NOMO-1 (cell line): ENCODE measurements around the gene RAPGEF5.

ENCODE experiments used
- DNase-seq, 2 experiments: peaks; one replicate each; lab custom pipeline; 2025; ENCODE audit not compliant: unreplicated experiment in 2 of 2; lab: John Stamatoyannopoulos, UW

RAPGEF5 gene

GRCh38 chr7:22356701-22357310 lies at the start of gene RAPGEF5:
Gene RAPGEF5, minus strand, starts transcription at chr7:22357154. Its CDS starts 94 bp downstream, at chr7:22357060.
- no peak for DNase-seq

GRCh38 chr7:22406715-22407114 lies 49.8 kb upstream of the RAPGEF5 start:
- DNase-seq = no peak

GRCh38 chr7:22404421-22405023 lies 47.6 kb upstream of the RAPGEF5 start:
- DNase-seq = no peak

GRCh38 chr7:22403344-22403743 lies 46.4 kb upstream of the RAPGEF5 start:
- no peak for DNase-seq

GRCh38 chr7:22402250-22402649 lies 45.3 kb upstream of the RAPGEF5 start:
- DNase-seq = no peak

- no peak for DNase-seq
Measured at GRCh38 chr7:22400936-22401553, 44.1 kb upstream of the RAPGEF5 start.

GRCh38 chr7:22400150-22400814 lies 43.3 kb upstream of the RAPGEF5 start:
- DNase-seq = no peak

GRCh38 chr7:22399546-22399945 lies 42.6 kb upstream of the RAPGEF5 start:
- no peak for DNase-seq

- DNase-seq = no peak
Measured at GRCh38 chr7:22399091-22399490, 42.1 kb upstream of the RAPGEF5 start.

GRCh38 chr7:22397981-22398380 lies 41.0 kb upstream of the RAPGEF5 start:
- DNase-seq = no peak

- no peak for DNase-seq
Measured at GRCh38 chr7:22395222-22395621, 38.3 kb upstream of the RAPGEF5 start.

GRCh38 chr7:22394739-22395138 lies 37.8 kb upstream of the RAPGEF5 start:
- DNase-seq = no peak

- no peak for DNase-seq
Measured at GRCh38 chr7:22393913-22394729, 37.2 kb upstream of the RAPGEF5 start.

- DNase-seq = no peak
Measured at GRCh38 chr7:22390516-22390915, 33.6 kb upstream of the RAPGEF5 start.

GRCh38 chr7:22389892-22390291 lies 32.9 kb upstream of the RAPGEF5 start:
- no peak for DNase-seq

GRCh38 chr7:22387583-22387982 lies 30.6 kb upstream of the RAPGEF5 start:
- DNase-seq = no peak

- no peak for DNase-seq
Measured at GRCh38 chr7:22386865-22387264, 29.9 kb upstream of the RAPGEF5 start.

- DNase-seq = no peak
Measured at GRCh38 chr7:22386206-22386858, 29.4 kb upstream of the RAPGEF5 start.

- DNase-seq = no peak
Measured at GRCh38 chr7:22385326-22385725, 28.4 kb upstream of the RAPGEF5 start.

GRCh38 chr7:22380333-22380732 lies 23.4 kb upstream of the RAPGEF5 start:
- no peak for DNase-seq
